HepG2 (cell line): ENCODE measurements around the gene NDUFS2. TPM values are rescaled to one million over a fixed set of nuclear protein-coding genes. Genes with fewer than 3 reads are reported as not detected.
A peak's percentile ranks its signal among the peaks of the same experiment; 100 is the strongest.

Source experiments
- CBX5 ChIP-seq: sonication (generic); formaldehyde crosslinking; IDR thresholded peaks from 2 replicates; pipeline ENCODE4 v1.4.0; 2020; ENCODE audit warnings: missing genetic modification reagents, borderline replicate concordance
- CREB3 ChIP-seq: sonication (generic); formaldehyde crosslinking; IDR thresholded peaks from 2 replicates; pipeline ENCODE4 v1.5.0; 2020; ENCODE audit warnings: missing genetic modification reagents
- CTCF ChIP-seq: sonication (generic); formaldehyde crosslinking; IDR thresholded peaks from 2 replicates; pipeline ENCODE4 v1.5.0; 2020; ENCODE audit warnings: mild to moderate bottlenecking, missing genetic modification reagents, moderate library complexity
- DMAP1 ChIP-seq: IDR thresholded peaks from 2 replicates; pipeline ENCODE4 v1.6.1; 2016
- FOXO1 ChIP-seq: sonication (generic); formaldehyde crosslinking; IDR thresholded peaks from 2 replicates; pipeline ENCODE4 v1.4.0; 2020; ENCODE audit warnings: missing genetic modification reagents
- GTF2F1 ChIP-seq: fragments of 150-350 bp; IDR thresholded peaks from 2 replicates; pipeline ENCODE4 v1.6.1; 2014; ENCODE audit warnings: low read length
- KDM1A ChIP-seq: IDR thresholded peaks from 2 replicates; pipeline ENCODE4 v1.6.1; 2016; ENCODE audit warnings: missing compliant biosample characterization
- KDM3A ChIP-seq: IDR thresholded peaks from 2 replicates; pipeline ENCODE4 v1.6.1; 2018; ENCODE audit warnings: low read depth, missing compliant biosample characterization
- MAX ChIP-seq: IDR thresholded peaks from 2 replicates; pipeline ENCODE4 v1.6.1; 2012; ENCODE audit warnings: inconsistent platforms
- MBNL3 ChIP-seq: fragments of 250-450 bp; sonication (Bioruptor Pico); conservative IDR thresholded peaks from 2 replicates; pipeline ENCODE4 v1.8.0; 2022; ENCODE audit warnings: mild to moderate bottlenecking, inconsistent platforms
- MED13 ChIP-seq: sonication (generic); formaldehyde crosslinking; IDR thresholded peaks from 2 replicates; pipeline ENCODE4 v1.5.0; 2020; ENCODE audit warnings: missing genetic modification reagents
- NFIB ChIP-seq: sonication (generic); formaldehyde crosslinking; IDR thresholded peaks from 2 replicates; pipeline ENCODE4 v1.9.0; 2021; ENCODE audit warnings: missing genetic modification reagents, mild to moderate bottlenecking, borderline replicate concordance
- PBX3 ChIP-seq: sonication (generic); formaldehyde crosslinking; IDR thresholded peaks from 2 replicates; pipeline ENCODE4 v1.8.1; 2023; ENCODE audit warnings: missing genetic modification reagents, inconsistent platforms, borderline replicate concordance
- PTBP1 ChIP-seq: fragments of 200-400 bp; formaldehyde crosslinking; IDR thresholded peaks from 2 replicates; pipeline ENCODE4 v1.6.1; 2018; ENCODE audit warnings: low read length, low read depth; ENCODE audit not compliant: poor library complexity, severe bottlenecking
- RFXAP ChIP-seq: sonication (generic); formaldehyde crosslinking; IDR thresholded peaks from 2 replicates; pipeline ENCODE4 v1.4.0; 2020; ENCODE audit warnings: missing genetic modification reagents, borderline replicate concordance
- SMAD1 ChIP-seq: sonication (generic); formaldehyde crosslinking; IDR thresholded peaks from 2 replicates; pipeline ENCODE4 v1.4.0; 2020; ENCODE audit warnings: missing genetic modification reagents, low read depth, mild to moderate bottlenecking, borderline replicate concordance
- STAT6 ChIP-seq: sonication (generic); formaldehyde crosslinking; IDR thresholded peaks from 2 replicates; pipeline ENCODE4 v1.4.0; 2020; ENCODE audit warnings: missing genetic modification reagents, mild to moderate bottlenecking, borderline replicate concordance
- YY1 ChIP-seq: IDR thresholded peaks from 2 replicates; pipeline ENCODE4 v1.6.1; 2011; ENCODE audit warnings: low read length, low read depth, moderate library complexity, mild to moderate bottlenecking; ENCODE audit not compliant: insufficient read depth, insufficient replicate concordance
- ZKSCAN1 ChIP-seq: fragments of 150-350 bp; IDR thresholded peaks from 2 replicates; pipeline ENCODE4 v1.6.1; 2014; ENCODE audit warnings: low read length
- ZMYM3 ChIP-seq: sonication (generic); formaldehyde crosslinking; IDR thresholded peaks from 2 replicates; pipeline ENCODE4 v1.5.1; 2020; ENCODE audit warnings: mild to moderate bottlenecking, missing genetic modification reagents
- ZNF432 ChIP-seq: sonication (generic); formaldehyde crosslinking; IDR thresholded peaks from 2 replicates; pipeline ENCODE4 v1.5.0; 2020; ENCODE audit warnings: missing genetic modification reagents, mild to moderate bottlenecking, borderline replicate concordance
- ZNF607 ChIP-seq: sonication (generic); formaldehyde crosslinking; IDR thresholded peaks from 2 replicates; pipeline ENCODE4 v1.5.1; 2020; ENCODE audit warnings: missing genetic modification reagents, mild to moderate bottlenecking, borderline replicate concordance
- ZNF749 ChIP-seq: sonication (generic); formaldehyde crosslinking; IDR thresholded peaks from 2 replicates; pipeline ENCODE4 v1.8.0; 2022; ENCODE audit warnings: mild to moderate bottlenecking, missing genetic modification reagents, moderate library complexity, borderline replicate concordance
- ZNF891 ChIP-seq: sonication (generic); formaldehyde crosslinking; IDR thresholded peaks from 2 replicates; pipeline ENCODE4 v1.5.0; 2020; ENCODE audit warnings: mild to moderate bottlenecking, missing genetic modification reagents
- polyA plus RNA-seq, 8 experiments: library from polyadenylated mRNA; depleted of rRNA in 3 of 8; stranded (reverse) in 7 of 8; unstranded in 1 of 8; fragments of >200 nt; fragmentation: Illumina TruSeq in 4 of 8; extraction: Trizol in 4 of 8; gene quantifications; 2 replicates each; pipeline versions ENCODE4 v1.2.1 to v1.2.3, GENCODE V29; 2011 to 2016; ENCODE audit warnings: low read depth in 4 of 8, missing spikeins in 1 of 8, mixed read lengths in 1 of 8; ENCODE audit not compliant: insufficient read depth in 1 of 8
- total RNA-seq, 5 experiments: library from RNA; depleted of rRNA; stranded (reverse); fragments of >200 nt; fragmentation: Illumina TruSeq; extraction: Trizol; gene quantifications; 2 replicates each; pipeline ENCODE4 v1.2.3, GENCODE V29; 2016; ENCODE audit warnings: low read depth in 1 of 5

Gene NDUFS2
- total and polyA plus RNA-seq, 2 of the 13 experiments (the other 11 are each of a cell fraction or from before 2014, with no cell fraction given): 89.9 to 118 TPM

- TF ChIP-seq CBX5 (CRISPR knock-in tag): no peak
- no peak for TF ChIP-seq KDM3A (CRISPR knock-in tag)
- no peak for TF ChIP-seq FOXO1 (CRISPR knock-in tag)
- no peak for TF ChIP-seq CREB3
- no peak for TF ChIP-seq SMAD1 (CRISPR knock-in tag)
- no peak for TF ChIP-seq ZKSCAN1
- no peak for TF ChIP-seq ZNF749
- TF ChIP-seq GTF2F1: no peak
- peak; percentile 36; the same call in 1 of the 2 replicates for TF ChIP-seq RFXAP (CRISPR knock-in tag)
- TF ChIP-seq MBNL3: no peak
- TF ChIP-seq MED13 (CRISPR knock-in tag): no peak
- TF ChIP-seq ZMYM3: no peak
- TF ChIP-seq MAX: no peak
- TF ChIP-seq CTCF (CRISPR knock-in tag): peak; percentile 79
- TF ChIP-seq ZNF891 (CRISPR knock-in tag): no peak; the same call in 1 of the 2 replicates
- TF ChIP-seq PBX3 (CRISPR knock-in tag): no peak
- TF ChIP-seq STAT6 (CRISPR knock-in tag): no peak
- no peak for TF ChIP-seq PTBP1
- TF ChIP-seq DMAP1 (CRISPR knock-in tag): no peak
- no peak for TF ChIP-seq ZNF432 (CRISPR knock-in tag)
- peak; percentile 100 for TF ChIP-seq YY1
- TF ChIP-seq KDM1A (CRISPR knock-in tag): no peak
- no peak for TF ChIP-seq ZNF607 (CRISPR knock-in tag)
- no peak for TF ChIP-seq NFIB (CRISPR knock-in tag)
Measured at GRCh38 chr1:161225534-161226319, 23.6 kb downstream of the NDUFS2 start, which contains the start of gene TOMM40L (continued).
